Measurements from ENCODE around the gene DCBLD1.

DNA sequence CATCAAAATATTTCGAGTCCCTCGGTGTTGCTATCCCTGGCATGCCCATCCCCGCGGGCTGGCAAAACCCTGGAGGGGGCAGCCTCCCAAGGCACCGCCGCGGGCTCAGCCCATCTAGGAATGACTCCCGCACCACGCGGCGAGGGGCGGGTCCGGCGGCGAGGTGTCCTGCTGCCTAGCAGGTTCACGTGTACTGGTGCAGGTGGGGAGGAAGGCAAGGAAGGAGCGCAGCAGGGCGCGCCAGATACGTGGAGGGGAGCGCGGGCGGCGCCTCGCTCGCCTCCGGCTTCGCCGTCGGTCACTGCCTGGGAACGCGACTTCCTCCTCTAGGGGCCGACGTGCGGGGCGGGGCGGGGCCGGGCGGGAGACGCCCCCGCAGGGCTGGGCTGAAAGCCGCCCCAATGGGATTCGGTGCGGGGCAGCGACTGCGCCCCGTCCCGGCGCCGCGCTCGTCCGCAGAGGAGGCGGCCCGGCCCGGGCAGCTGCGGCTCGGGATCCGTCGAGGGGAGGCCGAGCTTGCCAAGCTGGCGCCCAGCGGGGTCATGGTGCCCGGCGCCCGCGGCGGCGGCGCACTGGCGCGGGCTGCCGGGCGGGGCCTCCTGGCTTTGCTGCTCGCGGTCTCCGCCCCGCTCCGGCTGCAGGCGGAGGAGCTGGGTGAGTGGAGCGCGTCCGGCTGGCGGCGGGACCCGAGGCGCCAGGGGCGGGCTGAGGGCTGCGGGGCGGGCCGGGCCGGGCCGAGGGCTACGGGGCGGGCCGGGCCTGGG, at the start of gene DCBLD1:
- no peak for TF ChIP-seq EZH2 (IDR thresholded peaks at IDR 0.05; ENCODE audit: borderline replicate concordance, low read length)
- TF ChIP-seq, protein P1, sequence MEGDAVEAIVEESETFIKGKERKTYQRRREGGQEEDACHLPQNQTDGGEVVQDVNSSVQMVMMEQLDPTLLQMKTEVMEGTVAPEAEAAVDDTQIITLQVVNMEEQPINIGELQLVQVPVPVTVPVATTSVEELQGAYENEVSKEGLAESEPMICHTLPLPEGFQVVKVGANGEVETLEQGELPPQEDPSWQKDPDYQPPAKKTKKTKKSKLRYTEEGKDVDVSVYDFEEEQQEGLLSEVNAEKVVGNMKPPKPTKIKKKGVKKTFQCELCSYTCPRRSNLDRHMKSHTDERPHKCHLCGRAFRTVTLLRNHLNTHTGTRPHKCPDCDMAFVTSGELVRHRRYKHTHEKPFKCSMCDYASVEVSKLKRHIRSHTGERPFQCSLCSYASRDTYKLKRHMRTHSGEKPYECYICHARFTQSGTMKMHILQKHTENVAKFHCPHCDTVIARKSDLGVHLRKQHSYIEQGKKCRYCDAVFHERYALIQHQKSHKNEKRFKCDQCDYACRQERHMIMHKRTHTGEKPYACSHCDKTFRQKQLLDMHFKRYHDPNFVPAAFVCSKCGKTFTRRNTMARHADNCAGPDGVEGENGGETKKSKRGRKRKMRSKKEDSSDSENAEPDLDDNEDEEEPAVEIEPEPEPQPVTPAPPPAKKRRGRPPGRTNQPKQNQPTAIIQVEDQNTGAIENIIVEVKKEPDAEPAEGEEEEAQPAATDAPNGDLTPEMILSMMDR (IDR thresholded peaks at IDR 0.05; ENCODE audit: low read length), result no peak

All from OCI-LY1 (cell line).